SK-N-SH (cell line): ENCODE measurements around the gene LAMA1.

Experiments used
- CTCF ChIP-seq: fragments of 200-600 bp; sonication (generic); IDR thresholded peaks from 2 replicates; pipeline ENCODE4 v1.6.1; 2017; ENCODE audit warnings: antibody characterized with exemption, mild to moderate bottlenecking, moderate library complexity
- EZH2phosphoT487 ChIP-seq: fragments of 200-600 bp; sonication (generic); IDR thresholded peaks from 2 replicates; pipeline ENCODE4 v1.6.1; 2017; ENCODE audit warnings: low read depth, mixed run types, mild to moderate bottlenecking, antibody characterized with exemption, moderate library complexity, borderline replicate concordance
- JUND ChIP-seq: IDR thresholded peaks from 2 replicates; pipeline ENCODE4 v1.4.0; 2012
- MEF2A ChIP-seq: IDR thresholded peaks from 2 replicates; pipeline ENCODE4 v1.4.0; 2012; ENCODE audit warnings: low read depth, borderline replicate concordance
- NFIC ChIP-seq: IDR thresholded peaks from 2 replicates; pipeline ENCODE4 v1.4.0; 2012; ENCODE audit warnings: borderline replicate concordance
- PBX3 ChIP-seq: IDR thresholded peaks from 2 replicates; pipeline ENCODE4; 2012
- POLR2AphosphoS5 ChIP-seq: IDR thresholded peaks from 2 replicates; pipeline ENCODE4 v1.6.1; 2012; ENCODE audit warnings: low read depth, low read length
- RFX5 ChIP-seq: IDR thresholded peaks from 2 replicates; pipeline ENCODE4 v1.6.1; 2012; ENCODE audit warnings: mild to moderate bottlenecking, improper control_type of control experiment, low read length
- RXRA ChIP-seq: IDR thresholded peaks from 2 replicates; pipeline ENCODE4 v1.4.0; 2012; ENCODE audit warnings: low read depth, mild to moderate bottlenecking, borderline replicate concordance
- SIN3A ChIP-seq: IDR thresholded peaks from 2 replicates; pipeline ENCODE4 v1.6.1; 2012; ENCODE audit warnings: low read depth, mild to moderate bottlenecking, low read length, moderate library complexity, borderline replicate concordance
- SMC3 ChIP-seq: IDR thresholded peaks from 2 replicates; pipeline ENCODE4 v1.6.1; 2012; ENCODE audit warnings: low read depth, low read length, improper control_type of control experiment
- USF2 ChIP-seq: fragments of 150-350 bp; IDR thresholded peaks from 2 replicates; pipeline ENCODE4 v1.6.1; 2017; ENCODE audit warnings: antibody characterized with exemption, low read length, low read depth, borderline replicate concordance
- YY1 ChIP-seq: IDR thresholded peaks from 2 replicates; pipeline ENCODE4 v1.4.0; 2012; ENCODE audit warnings: low read depth, mild to moderate bottlenecking
- ZBTB33 ChIP-seq: IDR thresholded peaks from 2 replicates; pipeline ENCODE4 v1.4.0; 2012; ENCODE audit warnings: low read depth, borderline replicate concordance

GRCh38 chr18:7094427-7094826, 23.2 kb downstream of the LAMA1 start:
- TF ChIP-seq RFX5 (no peak), USF2 (no peak), JUND (no peak), EZH2phosphoT487 (no peak), CTCF (no peak), RXRA (no peak), SIN3A (no peak), SMC3 (no peak), ZBTB33 (no peak), MEF2A (no peak), NFIC (no peak), PBX3 (no peak), YY1 (no peak), POLR2AphosphoS5 (no peak)
